DMS153 treated with DMSO at 0.1 percent for 48 hours (cell line): ENCODE results near the gene RYR2.
"Not testable (repeated sequence)": the region's sequence is repeated elsewhere in the genome, so short reads cannot be mapped to it uniquely, and the experiment has no call there.

Source experiments
- DNase-seq: peaks from one replicate; lab custom pipeline; 2025; ENCODE audit not compliant: unreplicated experiment; lab: John Stamatoyannopoulos, UW

RYR2 gene

DNA sequence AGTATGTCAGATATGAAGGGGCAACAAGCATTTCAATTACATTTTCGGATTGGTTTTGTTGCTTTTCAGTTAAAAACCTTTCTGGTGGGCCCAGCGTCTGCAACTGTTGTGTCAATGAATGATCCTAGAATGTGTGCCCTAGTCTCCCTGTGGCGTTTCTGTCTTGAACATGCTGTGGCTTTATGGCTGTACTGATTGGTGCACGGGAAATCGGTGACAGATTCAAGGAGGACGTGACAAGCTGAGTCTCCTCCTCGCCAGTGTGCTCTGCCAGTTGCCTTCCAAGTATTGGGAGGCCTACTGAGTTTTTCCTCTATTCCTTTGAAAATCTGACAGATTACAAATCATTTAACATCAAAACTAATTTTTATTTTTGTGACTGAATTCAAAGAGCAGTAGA is 721.2 kb downstream of the RYR2 start:
- no peak for DNase-seq

DNA sequence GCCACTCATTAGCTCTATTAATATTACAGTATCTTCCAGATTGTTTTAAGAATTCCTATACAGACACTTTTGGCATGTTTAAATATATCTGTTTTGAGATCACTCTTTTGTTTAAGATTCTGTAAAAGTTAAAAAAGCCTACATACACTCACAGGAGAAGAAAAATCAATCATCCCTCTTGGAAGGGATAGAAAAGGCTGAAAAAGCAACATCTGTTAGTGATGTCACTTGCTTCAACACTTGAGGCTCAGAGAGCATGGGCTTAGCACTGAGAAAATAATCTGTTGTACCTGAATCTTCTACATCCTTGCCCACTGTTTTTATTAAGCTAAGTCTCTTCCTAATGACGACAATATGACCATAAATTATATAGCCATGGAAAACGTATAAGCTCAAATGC is 721.8 kb downstream of the RYR2 start:
- no peak for DNase-seq

DNA sequence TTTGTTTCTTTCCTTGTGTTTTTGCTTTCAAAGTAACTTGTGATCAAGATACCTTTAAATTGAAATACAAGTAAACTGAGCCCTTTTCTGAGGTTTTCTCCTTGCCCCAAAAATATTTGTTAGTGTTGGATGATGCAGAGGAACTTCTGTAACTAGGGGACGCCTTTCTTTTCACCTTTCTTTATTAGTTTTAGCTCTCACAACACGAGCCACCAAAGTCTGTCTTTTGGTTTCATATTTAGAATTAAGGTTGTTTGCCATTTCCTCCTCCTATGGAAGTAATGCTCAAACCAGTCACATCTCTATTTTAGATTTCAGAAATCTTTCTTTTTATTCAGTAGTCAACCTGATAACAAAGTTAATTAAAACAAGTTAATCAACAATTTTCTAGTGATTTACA is 727.9 kb downstream of the RYR2 start:
- DNase-seq = no peak

DNA sequence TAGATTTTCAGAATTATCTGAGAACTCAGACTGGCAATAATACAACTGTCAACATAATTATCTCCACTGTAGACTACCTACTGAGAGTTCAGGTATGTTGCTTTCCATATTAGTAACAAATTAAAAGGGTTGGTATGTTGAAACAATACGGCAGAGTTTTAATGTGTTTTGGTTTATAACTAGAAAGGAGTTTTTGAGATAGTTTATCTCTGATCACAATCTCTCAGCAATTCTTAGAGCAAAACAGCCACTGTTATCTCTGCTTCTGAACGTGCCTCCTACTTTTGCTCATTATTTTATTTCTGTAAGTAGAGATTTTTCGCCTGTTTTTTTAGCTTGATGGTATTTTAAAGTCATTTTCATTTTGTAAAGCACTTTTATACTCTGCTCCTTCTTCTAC is 730.0 kb downstream of the RYR2 start:
- no peak for DNase-seq

DNA sequence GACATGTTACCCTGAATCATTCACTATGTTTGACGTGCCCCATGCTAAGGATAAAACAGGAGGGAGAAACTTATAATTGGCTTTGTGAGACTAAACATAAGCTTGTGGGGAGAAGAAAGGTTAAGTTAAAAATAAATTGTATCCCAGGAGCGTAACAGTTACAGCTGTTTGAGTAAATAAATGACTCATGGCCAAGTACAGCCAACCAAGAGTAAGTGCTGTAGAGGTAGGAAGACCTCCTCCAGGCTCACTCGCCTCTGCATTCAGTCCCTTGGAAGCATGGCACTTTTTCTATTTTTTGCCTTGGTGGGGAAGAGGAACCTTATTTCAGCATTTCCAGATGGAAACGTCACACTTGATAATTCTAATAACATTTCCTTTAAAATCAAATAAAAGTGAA is 732.3 kb downstream of the RYR2 start:
- no peak for DNase-seq

DNA sequence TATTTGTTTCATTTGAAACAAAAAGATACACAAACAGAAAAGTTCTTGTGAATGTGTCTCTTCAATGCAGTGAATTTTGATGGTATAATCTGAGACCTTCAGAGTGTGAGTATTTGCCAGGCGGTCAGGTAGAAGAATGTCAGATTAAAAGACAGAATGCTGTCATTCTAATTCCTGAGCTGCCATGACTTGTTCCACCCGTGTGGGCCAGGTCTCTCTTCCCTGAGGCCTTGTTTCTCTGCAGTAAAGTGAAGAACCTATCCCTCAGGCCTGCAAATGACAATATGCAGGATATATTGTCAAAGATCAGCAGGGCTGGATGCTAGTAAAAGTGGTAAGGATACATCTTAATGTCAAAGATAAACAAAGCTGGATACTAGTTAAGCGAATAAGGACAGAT is 737.4 kb downstream of the RYR2 start:
- DNase-seq = no peak

DNA sequence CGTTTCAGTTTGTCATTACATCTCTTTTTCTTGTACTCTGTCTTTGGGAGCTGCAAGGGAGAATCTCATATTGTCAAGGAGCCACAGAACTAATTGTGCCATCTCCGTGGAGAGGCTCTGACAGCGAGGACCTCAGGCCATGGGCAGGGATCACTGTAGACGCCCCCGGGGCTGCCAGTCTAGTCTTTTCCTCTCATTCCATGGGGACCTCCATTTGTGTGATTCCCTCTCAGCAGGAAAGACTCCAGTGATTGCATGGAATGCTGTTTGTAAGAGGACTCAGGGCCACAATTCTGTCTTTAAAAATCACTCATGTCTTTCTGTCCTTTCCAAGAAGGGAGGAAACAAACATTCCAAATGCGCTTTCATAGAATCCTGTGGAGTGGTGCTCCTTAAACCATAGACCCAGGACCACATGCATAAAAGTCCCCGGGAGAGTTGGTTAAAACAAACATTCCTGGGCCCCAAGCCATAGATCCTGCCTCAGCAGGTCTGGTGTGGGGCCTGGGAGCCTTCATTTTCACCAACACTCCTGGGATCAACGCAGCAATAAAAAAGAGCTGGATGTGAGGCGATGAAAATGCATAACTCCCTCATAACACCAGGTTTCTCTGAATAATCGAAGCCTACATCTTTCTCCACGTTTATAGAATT is 744.2 kb downstream of the RYR2 start:
- no peak for DNase-seq

DNA sequence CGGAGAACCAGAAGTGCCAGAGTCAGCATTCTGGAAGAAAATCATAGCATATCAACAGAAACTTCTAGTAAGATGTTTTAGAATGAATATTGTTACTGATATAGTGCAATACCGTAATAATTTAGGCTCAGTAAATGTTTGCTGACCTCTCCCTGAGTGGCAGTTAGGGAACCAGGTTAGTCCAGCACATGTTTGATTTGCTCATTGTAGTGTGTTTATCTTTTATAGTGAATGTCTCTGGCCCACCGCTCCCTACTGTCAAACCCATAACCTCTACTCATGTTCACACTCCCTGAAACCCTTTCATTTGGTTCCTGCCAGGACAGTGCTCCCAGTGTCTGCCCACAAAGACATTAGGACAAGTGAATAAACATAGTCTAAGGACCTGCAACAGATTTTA is 746.1 kb downstream of the RYR2 start:
- DNase-seq = no peak

DNA sequence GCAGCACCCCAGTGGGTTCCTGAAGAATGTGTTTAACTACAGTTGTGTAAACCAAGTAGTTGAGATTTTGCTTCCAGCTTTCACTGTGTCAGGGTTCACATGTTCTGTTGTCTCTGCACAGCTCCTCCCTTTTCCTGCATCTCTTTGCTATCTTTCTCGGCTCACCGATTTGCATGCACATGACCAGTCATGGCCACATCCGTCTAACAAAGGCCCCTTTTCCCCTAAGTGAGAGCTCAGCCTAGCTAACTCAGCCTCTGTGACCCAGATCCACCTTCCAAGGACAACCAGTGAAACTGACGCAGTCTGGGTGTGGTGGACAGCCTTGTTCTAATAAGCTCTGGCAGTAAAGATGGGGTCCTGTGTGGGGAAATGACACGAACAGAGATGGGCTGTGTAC is 747.6 kb downstream of the RYR2 start:
- DNase-seq = no peak

DNA sequence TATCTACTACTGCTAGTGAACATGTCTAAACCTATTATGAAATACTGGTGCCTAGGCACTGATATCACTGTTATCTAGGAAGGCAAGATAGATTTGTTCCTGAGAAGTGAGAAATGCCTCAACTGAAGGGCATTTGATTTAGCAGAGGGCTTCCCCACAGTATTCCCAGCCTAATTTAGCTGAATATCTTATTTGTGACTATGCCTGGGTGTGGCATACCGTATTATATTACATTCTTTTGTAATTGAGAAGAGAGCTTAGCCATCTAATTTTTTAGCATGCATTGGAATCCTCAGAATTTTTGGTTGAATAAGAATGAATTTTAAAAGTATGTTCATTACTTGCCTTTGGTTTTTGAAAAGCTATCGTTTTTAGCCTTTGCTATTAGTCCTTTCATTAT is 749.6 kb downstream of the RYR2 start:
- DNase-seq = no peak

DNA sequence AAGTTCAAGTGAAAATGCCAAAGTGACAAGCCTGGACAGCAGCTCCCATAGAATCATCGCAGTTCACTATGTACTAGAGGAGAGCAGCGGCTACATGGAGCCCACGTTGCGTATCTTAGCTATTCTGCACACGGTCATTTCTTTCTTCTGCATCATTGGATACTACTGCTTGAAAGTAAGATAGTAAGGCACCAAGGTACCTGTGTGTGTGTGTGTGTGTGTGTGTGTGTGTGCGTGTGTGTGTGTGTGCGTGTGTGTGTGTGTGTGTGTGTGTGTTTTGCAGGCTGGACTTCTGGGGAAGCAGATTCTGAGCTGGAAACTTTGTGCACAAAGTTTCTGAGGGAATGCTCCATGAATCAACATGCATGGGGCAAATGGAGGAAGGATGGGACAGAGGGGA is 750.2 kb downstream of the RYR2 start:
- DNase-seq = no peak

DNA sequence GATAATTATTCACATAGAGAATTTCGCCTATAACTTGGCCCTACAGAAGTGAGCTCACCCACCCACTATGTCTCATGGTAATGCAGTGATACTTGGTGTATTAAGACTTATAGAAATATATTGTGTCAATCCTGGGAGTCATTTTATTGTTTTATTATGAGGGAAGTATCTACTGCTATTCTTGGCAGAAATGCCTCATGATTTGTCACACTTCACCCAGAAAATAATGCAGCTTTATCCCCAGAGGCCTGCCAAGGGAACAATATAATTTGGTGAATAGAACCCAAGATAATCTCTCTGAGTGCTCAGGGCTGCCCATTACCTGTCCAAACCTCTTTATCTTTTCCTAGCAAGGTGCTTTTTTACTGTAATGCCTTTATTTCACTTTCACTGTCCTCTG is 750.7 kb downstream of the RYR2 start:
- DNase-seq = no peak

DNA sequence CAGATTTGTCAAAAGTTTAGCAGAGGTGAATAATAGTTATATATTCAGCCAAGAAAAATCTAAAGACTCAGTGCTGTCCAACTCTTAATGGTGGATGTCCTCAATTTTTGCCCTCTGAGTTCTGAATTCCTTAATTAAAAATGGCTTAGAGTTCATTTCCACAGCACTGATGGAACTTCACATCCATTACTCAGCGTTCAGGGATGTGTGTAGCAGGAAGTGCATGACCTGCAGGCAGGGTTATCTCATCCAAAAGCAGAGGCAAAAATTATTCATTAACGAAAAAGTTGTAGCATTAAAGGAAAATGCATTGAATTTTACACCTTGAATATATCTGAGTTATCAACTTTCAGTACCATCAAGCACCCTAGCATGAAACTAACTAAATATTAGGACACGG is 752.1 kb downstream of the RYR2 start:
- no peak for DNase-seq

DNA sequence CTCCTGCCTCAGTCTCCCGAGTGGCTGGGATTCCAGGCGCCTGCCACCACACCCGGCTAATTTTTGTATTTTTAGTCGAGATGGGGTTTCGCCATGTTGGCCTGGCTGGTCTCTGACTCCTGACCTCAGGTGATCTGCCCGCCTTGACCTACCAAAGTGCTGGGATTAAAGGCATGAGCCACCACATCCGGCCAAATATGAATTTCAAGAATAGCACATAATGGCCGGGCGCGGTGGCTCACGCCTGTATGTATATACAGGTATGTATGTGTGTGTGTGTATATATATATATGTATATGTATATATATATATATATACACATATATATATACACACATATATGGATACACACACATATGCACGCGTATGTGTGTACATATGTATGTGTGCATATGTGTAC is 753.6 kb downstream of the RYR2 start:
- no peak for DNase-seq

DNA sequence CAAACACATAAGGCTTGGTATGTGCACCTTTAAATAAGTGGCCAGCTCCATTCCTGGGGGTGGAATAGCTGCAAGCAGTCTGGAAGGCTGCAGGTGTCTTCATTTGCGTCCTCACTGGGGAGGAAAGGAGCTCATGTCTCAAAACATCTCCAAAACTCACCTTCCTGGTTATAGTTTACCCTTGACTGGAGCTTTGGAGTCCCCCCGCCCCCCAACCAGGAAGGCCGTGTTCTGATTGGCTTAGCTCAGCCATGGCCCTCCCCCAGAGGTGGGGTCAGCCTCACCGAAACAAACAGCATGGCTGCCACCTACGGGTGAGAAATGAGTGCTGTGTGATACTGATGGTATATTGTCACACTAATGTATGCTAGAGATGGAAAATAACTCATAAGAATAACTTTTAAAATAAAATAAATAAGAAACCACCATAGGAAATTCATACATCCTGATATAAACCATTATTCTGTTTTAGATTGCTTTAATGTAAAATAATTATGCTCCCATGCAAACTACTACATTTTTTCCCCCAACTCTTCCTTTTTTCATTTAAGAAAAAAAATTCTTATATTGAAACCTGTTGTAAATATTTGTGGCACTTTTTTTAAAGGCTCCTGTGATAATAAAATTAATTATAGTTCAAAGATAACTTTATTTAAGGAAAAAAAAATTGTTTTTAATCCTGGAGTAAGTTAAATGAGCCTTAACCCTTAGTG is 757.9 kb downstream of the RYR2 start:
- peak; percentile 16 for DNase-seq

DNA sequence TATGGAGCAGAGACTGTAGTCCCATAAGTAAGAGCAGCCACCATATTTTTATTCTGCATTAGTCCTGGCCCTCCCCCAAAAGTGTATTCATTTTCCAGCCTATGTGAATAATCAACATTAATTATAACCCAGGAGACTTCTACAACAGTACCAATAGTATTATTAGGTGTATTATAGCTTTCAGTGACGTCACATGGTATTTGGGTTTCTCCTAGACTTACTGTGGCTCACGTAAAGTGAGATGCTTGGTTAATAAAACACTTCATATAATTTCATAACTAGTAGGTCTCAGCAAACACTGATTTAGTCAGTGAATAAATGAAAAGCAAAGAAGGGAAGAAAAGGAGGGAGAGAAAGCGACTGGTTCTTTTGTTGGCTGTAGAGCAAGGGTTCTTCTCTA is 762.5 kb downstream of the RYR2 start:
- DNase-seq = no peak

DNA sequence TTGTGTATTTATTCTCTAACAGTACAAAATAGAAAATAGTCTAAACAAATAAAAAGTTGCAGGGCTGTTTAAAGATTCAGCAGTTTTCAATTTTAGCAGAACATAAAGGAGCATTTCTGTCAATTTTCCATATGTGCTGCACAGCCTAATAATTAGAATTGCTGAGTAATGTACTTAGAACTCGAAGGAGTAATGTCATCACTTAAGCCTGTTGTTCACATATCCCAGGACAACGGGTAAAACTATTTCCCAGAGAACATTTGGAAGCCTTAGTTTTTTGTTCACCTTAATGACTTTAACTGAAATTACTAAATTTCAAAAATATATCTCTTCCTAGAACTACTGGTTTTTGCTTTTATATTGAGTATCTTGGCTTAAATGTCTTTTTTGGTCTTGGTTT is 767.1 kb downstream of the RYR2 start:
- no peak for DNase-seq

DNA sequence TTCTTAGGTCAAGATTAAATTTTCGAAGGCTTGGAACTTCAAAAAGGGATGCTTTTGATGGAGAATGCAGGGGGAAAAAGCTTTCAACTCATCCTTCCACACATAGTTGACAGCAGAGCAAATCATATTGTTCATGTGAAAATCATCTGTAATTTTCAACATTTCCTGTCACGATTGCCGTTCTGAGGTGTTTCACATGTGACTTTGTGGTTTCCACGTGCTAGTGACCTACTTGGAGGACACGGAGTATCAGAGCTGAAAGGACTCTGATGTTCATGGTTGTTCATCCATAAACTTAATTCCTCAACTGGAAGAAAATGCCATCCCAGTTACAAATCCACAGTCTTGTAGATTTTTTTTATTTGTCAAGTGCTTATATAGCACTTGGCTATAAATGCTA is 769.6 kb downstream of the RYR2 start:
- no peak for DNase-seq

DNA sequence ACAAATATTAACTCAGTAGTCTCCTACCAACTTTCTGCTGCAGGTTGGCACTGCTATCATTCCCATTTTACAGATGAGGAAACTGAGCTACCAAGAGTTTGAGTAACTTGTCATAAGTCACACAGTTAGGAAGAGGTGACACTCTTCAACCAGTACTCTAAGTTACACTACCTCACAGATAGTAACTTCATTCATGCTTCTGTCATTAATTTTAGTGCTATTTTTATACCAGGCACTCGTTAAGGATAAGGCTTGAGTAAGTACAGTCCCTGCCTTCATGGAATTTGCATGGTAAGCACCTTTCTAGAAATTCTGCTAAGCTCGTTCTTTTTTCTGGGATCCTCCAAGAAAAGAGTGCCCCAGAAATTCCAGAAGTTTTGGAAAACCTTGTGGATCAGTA is 770.1 kb downstream of the RYR2 start:
- DNase-seq = no peak

DNA sequence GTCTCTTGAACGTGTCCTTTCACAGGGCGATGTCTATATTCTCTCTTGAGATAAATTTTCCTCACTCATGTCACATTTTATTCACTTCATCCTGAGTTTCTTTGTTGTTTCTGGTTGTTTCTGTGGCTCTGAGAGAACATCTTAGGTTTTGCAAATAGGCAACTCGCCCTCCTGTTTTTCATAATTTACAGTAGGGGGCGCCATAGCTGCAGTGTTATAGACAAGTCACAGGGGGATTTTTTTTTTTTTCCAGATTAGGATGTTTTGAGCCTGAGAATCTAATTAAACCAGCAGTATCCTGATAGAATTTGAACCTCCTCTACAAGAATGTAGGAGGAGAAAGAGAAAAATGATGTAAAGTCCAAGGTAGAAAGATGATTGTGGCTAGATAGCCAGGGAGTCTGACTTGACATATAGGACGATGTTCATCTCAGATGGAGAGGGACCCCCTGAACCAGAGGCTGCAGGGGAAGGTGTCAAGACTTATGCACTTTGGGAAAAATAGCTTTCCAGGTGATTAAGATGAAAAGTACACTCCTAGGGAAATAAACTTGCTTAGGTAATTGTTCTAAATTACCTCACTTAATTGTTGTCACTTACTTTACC is 772.4 kb downstream of the RYR2 start:
- DNase-seq = no peak

DNA sequence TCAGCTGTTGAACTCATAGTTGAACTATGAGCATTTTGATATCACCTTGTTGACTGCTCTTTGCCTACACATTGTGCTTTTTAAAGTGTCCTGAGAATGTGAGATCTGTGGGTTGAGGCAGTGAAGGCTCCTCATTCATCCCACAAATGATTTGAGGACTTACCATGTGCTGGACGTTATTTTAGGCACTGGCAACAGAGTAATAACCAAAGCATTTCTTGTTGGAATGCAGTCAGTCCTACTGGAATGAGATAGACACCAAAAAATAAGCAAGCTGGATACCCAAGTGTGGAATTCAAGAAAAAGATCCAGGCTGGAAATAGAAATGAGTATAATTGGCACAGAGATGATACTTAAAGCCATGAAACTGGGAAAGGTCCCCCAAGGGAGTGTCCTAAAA is 775.3 kb downstream of the RYR2 start:
- DNase-seq = no peak

DNA sequence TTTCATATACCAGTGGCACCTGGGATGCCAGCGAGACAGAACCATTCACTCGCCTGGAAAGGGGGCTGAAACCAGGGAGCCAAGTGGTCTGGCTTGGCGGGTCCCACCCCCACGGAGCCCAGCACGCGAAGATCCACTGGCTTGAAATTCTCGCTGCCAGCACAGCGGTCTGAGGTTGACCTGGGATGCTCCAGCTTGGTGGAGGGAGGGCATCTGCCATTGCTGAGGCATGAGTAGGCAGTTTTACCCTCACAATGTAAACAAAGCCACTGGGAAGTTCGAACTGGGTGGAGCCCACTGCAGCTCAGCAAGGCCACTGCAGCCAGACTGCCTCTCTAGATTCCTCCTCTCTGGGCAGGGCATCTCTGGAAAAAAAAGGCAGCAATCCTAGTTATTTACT is 778.6 kb downstream of the RYR2 start:
- DNase-seq = not testable (repeated sequence)

DNA sequence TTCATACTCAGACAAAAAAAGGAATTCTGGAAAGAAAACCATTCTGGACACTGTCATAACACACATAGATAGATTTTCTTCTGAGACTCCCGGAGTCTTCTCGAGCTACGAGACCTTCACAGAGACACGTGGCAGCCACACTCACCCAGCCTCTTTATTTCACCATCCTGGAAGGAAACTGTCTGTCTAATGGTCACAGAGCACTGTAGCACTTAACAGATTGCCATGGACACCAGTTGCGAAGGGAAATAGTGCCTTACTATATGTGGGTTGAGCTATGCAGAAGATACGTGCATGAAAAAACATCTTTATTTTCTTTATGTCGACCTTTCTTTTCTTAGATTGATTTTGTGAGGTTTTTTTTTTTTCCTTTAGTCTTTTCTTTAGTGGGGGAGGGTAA is 790.9 kb downstream of the RYR2 start:
- no peak for DNase-seq
